Karpas-422 (cell line): ENCODE measurements around the gene RIMBP2. TPM values are rescaled to one million over a fixed set of nuclear protein-coding genes. Genes with fewer than 3 reads are reported as not detected.

Source experiments
- DNase-seq: peaks from one replicate; pipeline ENCODE4 v3.0.0-alpha.2; 2015
- H2AFZ ChIP-seq: fragments of 200-600 bp; sonication (generic); 2 replicates; pipeline ENCODE4 v1.6.1; 2014; ENCODE audit warnings: antibody characterized with exemption, low read length, mixed read lengths
- H3K27ac ChIP-seq: fragments of 200-600 bp; sonication (generic); 2 replicates; pipeline ENCODE4 v1.5.1; 2014; ENCODE audit warnings: mild to moderate bottlenecking, low read length, moderate library complexity
- H3K27me3 ChIP-seq: fragments of 200-600 bp; sonication (generic); 2 replicates; pipeline ENCODE4 v1.6.1; 2014; ENCODE audit warnings: low read length, mixed read lengths
- H3K36me3 ChIP-seq: fragments of 200-600 bp; sonication (generic); 2 replicates; pipeline ENCODE4 v1.6.1; 2014; ENCODE audit warnings: low read length, mixed read lengths; ENCODE audit not compliant: insufficient read depth
- H3K4me1 ChIP-seq: fragments of 200-600 bp; sonication (generic); 2 replicates; pipeline ENCODE4 v1.6.1; 2014; ENCODE audit warnings: mild to moderate bottlenecking, low read length, mixed read lengths
- H3K4me2 ChIP-seq: fragments of 200-600 bp; sonication (generic); 2 replicates; pipeline ENCODE4 v1.6.1; 2014; ENCODE audit warnings: low read length, low read depth, mild to moderate bottlenecking; ENCODE audit not compliant: poor library complexity, severe bottlenecking
- H3K4me3 ChIP-seq: fragments of 200-600 bp; sonication (generic); 2 replicates; pipeline ENCODE4 v1.5.1; 2014; ENCODE audit warnings: mild to moderate bottlenecking, antibody characterized with exemption, low read length, mixed read lengths
- H3K79me2 ChIP-seq: fragments of 200-600 bp; sonication (generic); 2 replicates; pipeline ENCODE4 v1.6.1; 2014; ENCODE audit warnings: mild to moderate bottlenecking, low read length, mixed read lengths
- H3K9ac ChIP-seq: fragments of 200-600 bp; sonication (generic); 2 replicates; pipeline ENCODE4 v1.6.0; 2014; ENCODE audit warnings: low read length
- H3K9me2 ChIP-seq: fragments of 200-600 bp; sonication (generic), shearing (Covaris generic); replicated peaks from 2 replicates; pipeline ENCODE4 v1.6.0; 2014; ENCODE audit warnings: mild to moderate bottlenecking, low read length, moderate library complexity; ENCODE audit not compliant: insufficient read depth
- H3K9me3 ChIP-seq: fragments of 300-700, 200-600 bp; sonication (generic); 2 replicates; pipeline ENCODE4 v1.6.1; 2014; ENCODE audit warnings: low read length, mixed read lengths
- H4K20me1 ChIP-seq: fragments of 200-600 bp; sonication (generic); 2 replicates; pipeline ENCODE4 v1.6.1; 2014; ENCODE audit warnings: mild to moderate bottlenecking, antibody characterized with exemption, low read length, low read depth; ENCODE audit not compliant: insufficient read depth
- total RNA-seq: library from RNA; depleted of rRNA; stranded (reverse); fragments of >200 nt; shearing (Covaris generic); gene quantifications from 2 replicates; pipeline ENCODE4 v1.2.3, GENCODE V29; 2014; ENCODE audit warnings: low replicate concordance

Gene RIMBP2
- total RNA-seq, 1 experiment from 2014 or later = not detected

DNA sequence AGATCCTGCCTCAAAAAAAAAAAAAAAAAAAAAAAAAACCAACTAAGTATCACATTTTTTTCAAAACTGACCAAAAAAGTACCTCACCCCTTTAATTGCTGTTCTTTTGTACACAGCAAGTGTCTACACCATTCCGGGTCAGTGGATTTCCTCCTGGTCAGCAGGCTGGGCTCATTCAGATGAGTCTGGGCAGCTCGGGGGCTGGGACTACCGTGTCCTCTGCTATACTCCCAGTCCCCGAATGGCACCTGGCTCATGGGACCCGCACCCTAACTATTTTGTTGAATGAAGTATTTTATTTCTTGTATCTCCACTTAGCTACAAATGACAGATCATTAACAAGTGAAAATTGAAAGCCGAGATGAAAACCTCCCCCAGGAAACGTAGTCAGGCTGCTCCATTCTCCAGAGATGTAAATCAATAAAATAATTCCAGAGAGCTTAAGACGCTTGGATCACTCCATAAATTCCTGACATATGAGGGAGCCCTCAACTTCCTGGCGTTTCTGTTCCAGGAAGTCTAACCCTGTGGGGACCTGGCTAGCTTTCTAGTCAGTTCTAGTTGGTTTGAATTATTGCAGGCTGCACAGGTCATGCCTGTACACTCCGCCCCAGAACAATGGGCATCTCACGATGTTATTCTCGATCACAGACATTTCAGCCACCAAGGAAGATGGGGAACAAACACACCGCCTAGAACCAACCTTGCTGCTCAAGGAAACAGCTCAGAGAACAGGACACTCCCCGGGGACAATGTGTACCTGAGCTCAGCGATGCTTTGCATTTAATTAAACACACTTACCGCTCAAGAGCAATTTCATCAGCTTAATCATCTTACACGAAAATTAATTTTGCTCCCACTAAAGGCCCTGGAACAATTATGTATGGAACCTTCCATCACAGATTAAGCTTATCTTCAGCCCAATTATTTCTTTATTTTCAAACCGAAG, 76.3 kb downstream of the RIMBP2 start:
- Histone ChIP-seq H3K9me2 (no peaks in the 10 kb centered on the region), H3K36me3 (no peaks in the 10 kb centered on the region), H3K4me3 (no peak overlapping the region), H2AFZ (no peak overlapping the region), H3K9ac (no peak overlapping the region), H3K27ac (no peak overlapping the region), H3K4me1 (no peaks in the 10 kb centered on the region), H3K4me2 (no peak overlapping the region), H3K27me3 (no peaks in the 10 kb centered on the region), H3K9me3 (no peaks in the 10 kb centered on the region), H3K79me2 (no peaks in the 10 kb centered on the region), H4K20me1 (no peaks in the 10 kb centered on the region)
- no peak for DNase-seq

GRCh38 chr12:130636370-130636769, 79.7 kb downstream of the RIMBP2 start:
- no peak for DNase-seq
- Histone ChIP-seq H3K79me2 (no peaks in the 10 kb centered on the region), H3K9me2 (no peaks in the 10 kb centered on the region), H3K27ac (no peak overlapping the region), H2AFZ (no peak overlapping the region), H3K27me3 (no peaks in the 10 kb centered on the region), H3K9ac (no peak overlapping the region), H3K4me3 (no peak overlapping the region), H3K4me2 (no peak overlapping the region), H3K9me3 (no peaks in the 10 kb centered on the region), H3K36me3 (no peaks in the 10 kb centered on the region), H4K20me1 (no peaks in the 10 kb centered on the region), H3K4me1 (no peaks in the 10 kb centered on the region)

DNA sequence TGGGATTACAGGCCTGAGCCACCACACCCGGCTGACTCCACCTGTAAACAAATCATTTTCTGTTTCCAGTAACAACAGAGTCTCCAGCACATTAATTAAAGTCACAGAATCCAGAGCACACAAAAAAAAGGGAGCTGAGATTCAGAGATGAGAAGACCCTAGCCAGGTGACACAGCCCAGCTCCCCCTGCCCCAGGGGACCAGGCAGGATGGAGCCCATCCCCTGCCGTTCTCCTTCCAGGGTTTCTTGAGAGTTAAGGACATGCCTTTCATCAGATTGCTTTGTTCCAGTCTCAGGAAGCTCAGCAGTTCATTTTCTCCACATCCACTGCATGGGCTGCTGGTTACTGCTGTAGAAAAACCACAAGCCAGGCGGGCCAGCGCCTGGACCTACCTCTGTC, 81.2 kb downstream of the RIMBP2 start:
- Histone ChIP-seq H4K20me1 (no peaks in the 10 kb centered on the region), H3K4me3 (no peak overlapping the region), H2AFZ (no peak overlapping the region), H3K9me2 (no peaks in the 10 kb centered on the region), H3K4me2 (no peak overlapping the region), H3K79me2 (no peaks in the 10 kb centered on the region), H3K27me3 (no peaks in the 10 kb centered on the region), H3K9ac (no peak overlapping the region), H3K36me3 (no peaks in the 10 kb centered on the region), H3K27ac (no peak overlapping the region), H3K9me3 (no peaks in the 10 kb centered on the region), H3K4me1 (no peaks in the 10 kb centered on the region)
- no peak for DNase-seq

DNA sequence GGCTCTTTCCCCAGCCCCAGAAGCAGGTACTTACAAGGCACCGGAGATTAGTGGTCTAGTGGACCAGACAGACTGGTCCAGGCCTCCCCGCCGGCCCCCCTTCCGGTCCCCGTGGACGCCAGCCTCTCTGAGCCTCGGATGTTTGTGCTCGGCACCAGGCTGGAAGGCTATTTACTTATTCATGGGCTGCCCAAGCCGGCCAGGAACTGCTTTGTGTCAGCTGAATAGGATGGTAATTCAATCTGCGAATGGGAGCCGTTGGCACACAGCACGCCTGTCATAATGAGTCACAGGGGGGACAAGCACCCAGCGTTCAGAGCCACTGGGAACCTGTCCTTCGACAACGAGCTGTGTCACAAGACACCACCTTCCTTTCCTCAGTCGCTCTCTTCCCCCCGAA, 82.3 kb downstream of the RIMBP2 start:
- no peaks in the 10 kb centered on the region for H3K36me3 ChIP-seq
- H3K9ac ChIP-seq = no peak overlapping the region
- no peaks in the 10 kb centered on the region for H3K9me2 ChIP-seq
- H3K4me3 ChIP-seq = no peak overlapping the region
- no peak for DNase-seq
- no peaks in the 10 kb centered on the region for H3K79me2 ChIP-seq
- H3K4me1 ChIP-seq = no peaks in the 10 kb centered on the region
- no peaks in the 10 kb centered on the region for H3K27me3 ChIP-seq
- H3K4me2 ChIP-seq = no peak overlapping the region
- no peaks in the 10 kb centered on the region for H4K20me1 ChIP-seq
- H2AFZ ChIP-seq = no peak overlapping the region
- H3K9me3 ChIP-seq = no peaks in the 10 kb centered on the region
- H3K27ac ChIP-seq = no peak overlapping the region

GRCh38 chr12:130632642-130633041, 83.5 kb downstream of the RIMBP2 start:
- H3K36me3 ChIP-seq = no peaks in the 10 kb centered on the region
- H3K4me3 ChIP-seq = no peak overlapping the region
- DNase-seq = no peak
- no peaks in the 10 kb centered on the region for H3K9me3 ChIP-seq
- no peak overlapping the region for H2AFZ ChIP-seq
- no peaks in the 10 kb centered on the region for H3K27me3 ChIP-seq
- no peaks in the 10 kb centered on the region for H3K79me2 ChIP-seq
- no peaks in the 10 kb centered on the region for H4K20me1 ChIP-seq
- H3K27ac ChIP-seq = no peak overlapping the region
- no peaks in the 10 kb centered on the region for H3K9me2 ChIP-seq
- H3K4me1 ChIP-seq = no peaks in the 10 kb centered on the region
- no peak overlapping the region for H3K4me2 ChIP-seq
- H3K9ac ChIP-seq = no peak overlapping the region

GRCh38 chr12:130628304-130628703, 87.8 kb downstream of the RIMBP2 start:
- Histone ChIP-seq H3K27me3 (no peaks in the 10 kb centered on the region), H4K20me1 (no peaks in the 10 kb centered on the region), H2AFZ (no peak overlapping the region), H3K9ac (no peak overlapping the region), H3K4me1 (no peaks in the 10 kb centered on the region), H3K79me2 (no peaks in the 10 kb centered on the region), H3K9me3 (no peaks in the 10 kb centered on the region), H3K27ac (no peak overlapping the region), H3K4me3 (no peak overlapping the region), H3K9me2 (no peaks in the 10 kb centered on the region), H3K4me2 (no peak overlapping the region), H3K36me3 (no peaks in the 10 kb centered on the region)
- no peak for DNase-seq

GRCh38 chr12:130627175-130627574, 88.9 kb downstream of the RIMBP2 start:
- Histone ChIP-seq H3K4me3 (no peak overlapping the region), H3K4me2 (no peak overlapping the region), H2AFZ (no peak overlapping the region), H3K9ac (no peak overlapping the region), H3K79me2 (no peaks in the 10 kb centered on the region), H3K27me3 (no peaks in the 10 kb centered on the region), H4K20me1 (no peaks in the 10 kb centered on the region), H3K27ac (no peak overlapping the region), H3K4me1 (no peaks in the 10 kb centered on the region), H3K9me3 (no peaks in the 10 kb centered on the region), H3K36me3 (no peaks in the 10 kb centered on the region), H3K9me2 (no peaks in the 10 kb centered on the region)
- no peak for DNase-seq

DNA sequence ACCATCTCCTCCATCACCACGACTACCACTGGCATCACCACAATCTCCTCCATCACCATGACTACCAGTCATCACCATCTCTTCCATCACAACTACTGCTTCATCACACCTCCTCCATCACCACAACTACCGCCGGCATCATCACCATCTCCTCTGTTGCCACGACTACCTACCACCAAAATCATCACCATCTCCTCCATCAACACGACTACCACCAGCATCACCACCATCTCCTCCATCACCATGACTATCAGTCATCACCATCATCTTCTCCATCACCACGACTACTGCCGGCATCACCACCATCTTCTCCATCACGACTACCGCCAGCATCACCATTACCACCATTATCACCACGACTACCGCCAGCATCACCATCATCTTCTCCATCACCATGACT, 89.5 kb downstream of the RIMBP2 start:
- no peaks in the 10 kb centered on the region for H3K9me2 ChIP-seq

More for the DNA sequence above, 89.5 kb downstream of the RIMBP2 start:
- no peak for DNase-seq
- Histone ChIP-seq H2AFZ (no peak overlapping the region), H3K79me2 (no peaks in the 10 kb centered on the region), H3K9ac (no peak overlapping the region), H3K9me3 (no peaks in the 10 kb centered on the region), H3K4me2 (no peak overlapping the region), H3K4me3 (no peak overlapping the region), H3K27ac (no peak overlapping the region), H4K20me1 (no peaks in the 10 kb centered on the region), H3K36me3 (no peaks in the 10 kb centered on the region), H3K27me3 (no peaks in the 10 kb centered on the region), H3K4me1 (no peaks in the 10 kb centered on the region)
